ENCODE measurements around the gene RBM4. TPM values are rescaled to one million over a fixed set of nuclear protein-coding genes. Genes with fewer than 3 reads are reported as not detected.

RBM4 gene
- total RNA-seq, 1 donor from 2014 or later = 98.9 TPM

- peak; percentile 37 for DNase-seq
- intact Hi-C loops (cut with DNase I) = no loop called here
- Histone ChIP-seq H3K27ac (no peak overlapping the region), H3K9me3 (no peaks in the 10 kb centered on the region), H3K4me1 (no peaks in the 10 kb centered on the region), H3K4me3 (no peak overlapping the region), H3K27me3 (no peaks in the 10 kb centered on the region), H3K36me3 (no peaks in the 10 kb centered on the region)
- TF ChIP-seq CTCF (IDR thresholded peaks at IDR 0.05) = no peak
- no peak for ATAC-seq
Observed at GRCh38 chr11:66686100-66686785, 47.7 kb downstream of the RBM4 start.

- H3K36me3 ChIP-seq = no peaks in the 10 kb centered on the region
- H3K27ac ChIP-seq = no peak overlapping the region
- H3K4me3 ChIP-seq = no peak overlapping the region
- no peaks in the 10 kb centered on the region for H3K4me1 ChIP-seq
- peak; percentile 54 for DNase-seq
- H3K9me3 ChIP-seq = no peaks in the 10 kb centered on the region
- H3K27me3 ChIP-seq = no peaks in the 10 kb centered on the region
- no peak for TF ChIP-seq CTCF (IDR thresholded peaks at IDR 0.05)
- intact Hi-C loops (cut with DNase I) = no loop called here
- ATAC-seq = no peak
Observed at GRCh38 chr11:66686801-66687750, 48.6 kb downstream of the RBM4 start.

GRCh38 chr11:66687831-66688281, 49.4 kb downstream of the RBM4 start:
- Histone ChIP-seq H3K4me3 (no peak overlapping the region), H3K4me1 (no peaks in the 10 kb centered on the region), H3K27me3 (no peaks in the 10 kb centered on the region), H3K36me3 (no peaks in the 10 kb centered on the region), H3K27ac (no peak overlapping the region), H3K9me3 (no peaks in the 10 kb centered on the region)
- intact Hi-C loops (cut with DNase I) = no loop called here
- DNase-seq = peak; percentile 53
- TF ChIP-seq CTCF (IDR thresholded peaks at IDR 0.05) = no peak
- ATAC-seq = no peak

- no peaks in the 10 kb centered on the region for H3K9me3 ChIP-seq
- DNase-seq (peak; percentile 60), ATAC-seq (no peak)
- no peaks in the 10 kb centered on the region for H3K4me1 ChIP-seq
- no peaks in the 10 kb centered on the region for H3K36me3 ChIP-seq
- H3K4me3 ChIP-seq = no peak overlapping the region
- intact Hi-C loops (cut with DNase I) = no loop called here
- no peak overlapping the region for H3K27ac ChIP-seq
- TF ChIP-seq CTCF (IDR thresholded peaks at IDR 0.05) = no peak
- H3K27me3 ChIP-seq = no peaks in the 10 kb centered on the region
Observed at GRCh38 chr11:66688561-66689534, 50.3 kb downstream of the RBM4 start.
